ENCODE data around the gene STAMBPL1.

- TF ChIP-seq CTCF (IDR thresholded peaks at IDR 0.05 in 8 of 11, conservative IDR thresholded peaks at IDR 0.05 in 3 of 11) (no peak), POLR2A (IDR thresholded peaks at IDR 0.05) (no peak)
These were observed 31.1 kb downstream of the STAMBPL1 start for GRCh38 chr10:88911116-88911515.
